ENCODE measurements around the gene COPG2.

Gene COPG2

DNA sequence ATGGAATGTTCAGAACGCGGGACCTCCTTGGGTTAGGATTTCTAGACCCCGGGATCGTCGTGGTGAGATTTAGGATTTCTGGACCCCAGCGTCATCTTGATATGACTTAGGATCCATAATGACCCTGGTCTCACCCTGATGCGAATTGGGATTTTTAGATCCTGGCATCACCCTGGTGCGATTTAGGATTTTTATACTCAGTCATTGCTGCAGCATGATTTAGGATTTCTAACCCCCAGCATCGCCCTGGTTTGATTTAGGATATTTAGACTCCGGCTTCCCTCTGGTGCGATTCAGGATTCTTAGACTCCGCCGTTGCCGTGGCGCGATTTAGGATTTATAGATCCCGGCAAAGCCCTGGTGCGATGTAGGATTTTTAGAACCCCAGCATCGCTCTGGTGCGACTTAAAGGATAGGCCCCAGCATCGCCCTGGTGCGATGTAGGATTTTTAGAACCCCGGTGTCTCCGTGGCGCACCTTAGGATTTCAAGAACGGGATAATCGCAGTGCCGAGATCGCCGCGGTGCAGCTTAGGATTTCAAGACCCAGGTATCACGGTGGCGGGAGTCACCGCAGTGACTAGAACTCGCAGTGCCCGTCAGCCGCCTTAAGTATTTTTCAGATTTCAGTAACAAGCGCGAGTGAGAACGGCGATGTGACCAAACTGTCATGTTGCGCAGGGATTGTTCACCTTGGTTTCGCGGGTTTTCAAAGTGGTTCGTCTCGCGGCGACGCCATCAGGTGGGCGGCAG is 175.8 kb downstream of the COPG2 start:
- no peak for DNase-seq

DNA sequence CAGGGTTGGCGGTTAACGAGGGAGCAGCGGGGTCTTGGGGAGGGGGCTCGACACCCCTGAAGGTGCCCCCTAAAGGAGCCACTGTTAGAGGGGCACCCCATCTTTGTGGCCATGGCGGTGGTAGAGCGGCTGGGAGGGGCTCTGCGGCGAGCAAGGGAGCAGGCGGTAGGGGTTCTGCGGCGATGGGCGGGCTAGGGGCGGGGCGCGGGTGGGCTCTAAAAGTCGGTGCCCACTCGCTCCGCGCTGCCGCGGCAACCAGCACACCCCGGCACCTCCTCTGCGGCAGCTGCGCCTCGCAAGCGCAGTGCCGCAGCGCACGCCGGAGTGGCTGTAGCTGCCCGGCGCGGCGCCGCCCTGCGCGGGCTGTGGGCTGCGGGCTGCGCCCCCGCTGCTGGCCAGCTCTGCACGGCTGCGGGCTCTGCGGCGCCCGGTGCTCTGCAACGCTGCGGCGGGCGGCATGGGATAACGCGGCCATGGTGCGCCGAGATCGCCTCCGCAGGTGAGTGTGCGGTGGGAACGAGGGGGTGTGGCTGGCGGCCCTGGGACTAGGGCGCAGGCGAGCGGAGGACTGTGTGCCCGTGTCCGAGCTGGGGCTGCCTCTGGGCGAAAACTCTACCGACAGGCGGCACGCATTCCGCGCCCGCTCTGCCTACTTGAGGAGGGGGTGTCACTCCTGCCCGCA is 176.6 kb downstream of the COPG2 start, which contains the start of gene MEST:
TSS of gene MEST (plus strand) at position 245 of the 682 bp plus-strand sequence. CDS start at position 474, 229 bp downstream.
- no peak for DNase-seq

DNA sequence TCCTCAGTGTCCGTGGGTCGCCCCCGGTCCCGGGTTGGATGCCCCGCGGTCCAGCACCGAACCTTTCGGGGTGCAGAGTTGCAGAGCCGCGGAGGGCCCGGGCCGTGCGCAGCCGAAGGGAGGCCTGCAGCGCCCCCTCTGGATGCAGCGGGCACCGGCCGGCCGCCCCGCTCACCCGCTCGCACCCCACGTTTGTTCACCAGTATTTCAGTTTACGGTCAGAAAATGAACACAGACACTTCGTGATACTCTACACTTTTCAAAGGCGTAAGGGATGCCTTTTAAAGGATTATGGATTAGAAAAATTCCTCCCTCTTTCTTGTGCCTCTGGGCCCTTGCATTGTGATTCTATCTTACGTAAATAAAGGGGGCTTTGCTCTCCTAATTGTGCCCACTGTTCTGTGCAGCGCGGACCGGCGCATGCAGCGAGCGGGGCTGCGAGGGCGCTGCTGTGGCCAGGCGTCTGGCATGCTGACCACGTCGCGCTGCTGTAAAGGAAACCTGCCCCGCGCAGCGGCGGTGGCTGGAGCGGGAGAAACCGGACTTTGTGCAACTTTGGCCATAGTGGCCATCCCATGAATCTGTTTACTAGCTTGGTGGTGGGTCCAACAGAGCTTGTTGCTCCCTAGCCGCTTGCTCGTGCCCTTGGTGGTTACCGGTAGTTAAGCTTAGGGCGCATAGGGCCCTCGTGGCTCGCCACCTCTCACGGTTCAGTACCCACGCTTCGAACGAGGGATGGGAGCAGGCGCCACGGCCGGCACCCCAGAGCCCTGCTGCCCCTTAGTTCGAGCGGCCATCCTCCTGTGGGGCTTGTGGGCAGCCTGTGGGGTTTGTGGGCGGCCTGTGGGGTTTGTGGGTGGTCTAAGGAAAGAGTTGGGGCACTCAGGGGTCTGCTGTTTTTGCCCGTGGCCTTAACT is 177.4 kb downstream of the COPG2 start:
- DNase-seq: no peak

DNA sequence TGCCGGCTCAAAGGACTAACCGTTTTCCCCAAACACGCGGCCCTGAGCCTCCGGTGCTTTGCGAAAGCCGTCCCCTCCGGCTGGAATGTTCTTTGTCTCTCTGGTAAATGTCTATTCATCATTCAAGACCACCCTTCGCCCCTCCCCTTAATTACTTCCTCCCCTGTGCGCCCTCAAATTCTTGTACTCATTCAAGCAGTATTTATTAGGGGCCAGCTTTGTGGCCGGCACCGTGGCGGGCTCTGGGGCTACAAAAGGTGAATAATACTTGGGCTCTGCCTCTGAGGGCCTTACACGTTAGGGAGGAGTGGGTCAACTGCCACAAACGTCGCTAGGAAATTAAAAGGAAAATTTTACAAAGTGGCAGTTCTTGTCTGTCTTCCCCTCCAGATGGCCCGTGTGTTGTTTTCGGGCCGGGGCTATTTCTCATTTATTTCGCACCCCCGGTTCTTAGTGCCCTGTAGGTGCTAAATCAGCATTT is 178.2 kb downstream of the COPG2 start:
- DNase-seq: no peak

DNA sequence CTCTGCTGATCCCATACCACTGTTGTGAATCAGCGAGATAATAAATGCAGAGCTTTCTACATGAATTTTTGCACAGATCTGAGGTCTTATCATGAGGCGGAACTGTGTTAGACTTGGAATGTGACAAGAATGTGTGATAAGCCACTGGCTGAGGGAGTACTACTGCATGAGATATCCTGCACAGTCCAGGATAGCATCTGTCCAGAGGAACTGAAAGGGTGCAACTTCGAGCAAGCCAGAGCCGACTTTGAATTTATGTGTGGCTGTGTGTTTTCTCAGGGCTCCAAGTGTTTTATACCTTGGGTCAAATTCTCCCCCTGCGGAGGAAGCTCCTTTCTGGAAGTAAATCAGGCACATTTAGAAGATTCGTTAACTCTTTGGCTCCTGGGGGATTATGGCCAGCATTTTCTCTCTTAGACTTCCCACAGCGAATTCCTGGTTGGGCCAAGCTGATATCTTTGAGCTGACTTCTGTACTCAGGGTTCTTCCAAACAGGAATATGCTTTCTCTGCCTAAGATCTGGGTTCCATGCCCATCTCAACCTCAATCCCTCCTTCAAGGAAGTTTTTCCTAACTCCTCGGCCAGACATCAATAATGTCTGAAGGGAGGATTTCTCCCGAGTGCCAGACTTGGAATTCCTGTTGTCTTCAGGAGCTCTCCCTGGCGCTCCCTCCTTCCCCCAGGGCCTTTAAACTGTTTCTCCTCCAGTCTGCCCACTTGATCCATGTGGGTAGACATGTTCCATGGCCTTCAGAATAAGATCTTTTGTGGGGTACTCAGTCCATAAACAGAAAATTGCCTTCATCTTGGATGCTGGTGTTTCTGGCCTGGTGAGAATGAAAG is 179.2 kb downstream of the COPG2 start:
- DNase-seq: no peak

DNA sequence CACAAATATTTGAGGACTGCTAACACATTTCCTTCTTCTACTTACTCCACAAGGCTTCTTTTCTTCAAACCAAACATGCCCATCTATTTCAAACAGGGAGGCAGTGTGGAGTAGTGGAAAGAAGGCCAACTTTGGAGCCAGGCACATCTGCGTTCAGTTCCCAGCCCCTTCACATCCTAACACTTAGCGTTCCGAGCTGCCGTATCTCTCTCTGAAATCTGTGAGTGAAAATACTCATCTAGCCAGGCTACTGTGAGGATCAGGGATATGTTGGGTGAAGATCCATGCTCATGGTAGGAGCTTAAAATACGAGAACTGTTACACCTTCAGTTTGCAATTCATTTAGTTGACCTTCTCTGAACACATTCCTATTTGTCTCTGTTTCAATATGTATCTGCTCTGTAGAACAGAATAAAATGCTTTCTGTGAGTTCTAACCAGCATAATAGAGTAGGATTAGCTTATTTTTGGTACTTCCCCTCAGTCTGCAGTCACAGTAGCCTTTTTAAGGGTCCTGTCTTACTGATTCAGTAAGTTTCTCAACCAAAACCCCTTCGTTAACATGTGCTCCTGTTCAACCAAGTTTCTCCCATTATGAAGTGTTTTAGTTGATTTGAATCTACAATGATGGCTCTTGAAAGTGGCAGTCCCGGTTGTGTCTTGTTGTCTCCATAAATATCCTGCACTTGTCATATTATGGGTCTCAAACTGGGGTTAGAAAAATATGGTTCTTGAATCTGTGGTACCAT is 180.0 kb downstream of the COPG2 start:
- no peak for DNase-seq

DNA sequence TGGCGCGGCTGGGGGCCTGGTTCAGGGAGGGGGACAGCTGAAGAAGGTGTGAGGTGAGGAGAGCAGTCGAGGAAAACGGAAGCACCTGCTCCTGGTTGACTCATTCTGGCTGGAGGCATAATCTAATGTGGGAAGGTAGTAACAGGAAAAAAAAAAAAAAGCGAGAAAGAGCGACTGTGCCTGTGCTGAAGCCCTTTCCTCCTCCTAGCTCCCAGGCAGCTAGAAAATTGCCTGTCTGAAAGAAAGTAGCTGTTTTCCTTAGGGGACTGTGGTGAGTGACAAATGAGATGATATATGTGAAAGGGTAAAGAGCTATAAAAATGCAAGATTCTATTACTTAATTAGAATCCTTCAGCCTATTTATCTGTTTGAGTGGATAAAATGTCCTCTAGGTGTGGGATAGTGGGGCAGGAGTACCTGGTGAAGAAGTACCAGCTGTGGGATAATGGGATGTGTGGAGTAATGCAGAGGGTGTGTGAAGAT is 181.6 kb downstream of the COPG2 start:
- DNase-seq: no peak

DNA sequence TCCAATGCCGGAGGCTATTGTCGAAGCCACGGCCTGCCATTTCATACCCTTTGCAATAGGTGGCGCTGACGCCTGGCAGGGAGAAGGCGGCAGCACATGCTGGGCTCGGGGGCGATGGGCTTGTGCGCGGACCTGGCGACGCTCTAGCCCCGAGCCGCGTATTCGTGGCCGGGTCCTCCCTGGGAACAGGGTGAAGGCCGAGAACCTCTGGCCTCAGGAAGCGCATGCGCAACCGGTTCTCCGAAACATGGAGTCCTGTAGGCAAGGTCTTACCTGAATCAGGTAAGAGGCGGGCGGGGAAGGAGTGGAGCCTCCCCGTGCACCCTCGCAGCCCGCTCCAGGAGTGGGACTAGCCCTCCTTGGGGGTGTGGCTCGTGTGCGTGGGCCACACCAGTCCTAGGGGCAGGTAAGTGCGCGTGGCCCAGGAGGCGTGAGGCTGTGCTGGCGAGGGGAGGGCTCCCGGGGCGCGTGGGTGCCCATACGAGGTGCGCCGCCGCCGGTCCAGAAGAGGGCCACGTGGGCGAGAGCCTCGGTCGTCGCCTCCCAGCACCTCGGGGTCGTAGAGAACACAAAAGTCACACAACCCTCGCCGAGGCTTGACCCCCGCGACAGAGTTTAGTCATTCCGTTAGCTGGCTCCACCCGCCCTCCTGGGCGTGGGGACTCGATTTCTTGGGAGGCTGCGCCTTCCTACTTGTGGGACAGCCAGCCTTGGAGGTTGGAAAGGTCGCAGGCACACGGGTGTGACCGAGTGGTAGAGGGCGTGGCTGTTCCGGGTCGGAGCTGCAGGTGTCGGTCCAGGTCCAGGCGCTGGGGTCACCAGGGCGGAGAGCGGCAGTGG is 182.2 kb downstream of the COPG2 start:
- peak; percentile 52 for DNase-seq

DNA sequence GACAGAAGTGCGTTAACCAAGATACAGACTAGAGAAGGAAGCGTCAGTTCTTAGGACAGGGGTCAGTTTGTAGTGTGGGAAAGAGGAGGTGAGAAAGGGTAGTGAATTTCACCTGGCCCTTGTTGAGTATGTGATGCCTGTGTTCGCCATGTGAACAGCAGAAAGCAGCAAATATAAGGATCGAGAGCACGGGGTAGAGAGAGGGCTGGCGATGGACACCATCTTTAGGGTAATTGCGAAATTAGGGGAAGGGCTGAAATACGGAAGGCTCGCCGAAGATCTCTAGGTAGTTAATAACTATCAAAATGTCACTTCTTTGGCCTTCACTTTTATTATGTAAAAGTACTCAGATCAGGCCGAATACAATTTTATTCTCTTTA is 182.8 kb downstream of the COPG2 start:
- DNase-seq: no peak

DNA sequence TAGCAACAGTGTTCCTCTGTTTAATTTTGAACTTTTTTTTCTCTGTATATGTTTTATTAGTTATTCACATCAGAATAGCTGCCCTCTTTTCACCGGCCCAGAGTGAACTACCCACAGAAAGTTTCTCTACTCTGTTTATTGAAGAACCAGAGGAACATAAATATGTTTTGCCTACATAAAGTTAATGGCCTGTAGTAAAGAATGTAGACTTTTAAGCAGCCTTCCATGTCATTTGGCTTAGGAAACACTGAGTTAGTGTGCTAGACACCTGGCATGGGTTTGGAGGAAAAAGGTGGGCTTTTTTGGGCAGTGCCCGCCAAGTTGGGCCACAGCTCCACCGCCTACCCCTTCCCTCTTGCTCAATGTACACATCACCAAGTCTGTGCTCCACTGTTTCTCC is 185.5 kb downstream of the COPG2 start:
- no peak for DNase-seq

DNA sequence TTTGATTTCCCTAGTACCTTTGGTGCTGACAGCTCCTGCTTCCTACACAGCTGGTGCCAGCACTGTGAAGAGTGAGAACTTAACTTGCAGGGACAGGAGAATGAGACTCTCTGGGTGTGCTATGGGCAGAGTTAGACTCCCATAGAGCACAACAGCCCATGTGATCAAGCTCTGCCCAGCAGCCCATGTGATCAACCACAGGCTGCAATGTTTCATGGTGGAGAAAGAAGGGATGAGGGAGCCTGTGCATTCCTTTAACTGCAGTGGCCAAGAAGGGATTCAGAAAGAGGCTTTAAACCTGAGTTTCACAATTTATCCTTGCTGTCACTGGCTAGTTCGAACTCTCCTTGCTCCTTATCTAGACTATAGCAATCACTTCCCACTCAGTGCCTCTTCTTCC is 186.7 kb downstream of the COPG2 start:
- DNase-seq: no peak

DNA sequence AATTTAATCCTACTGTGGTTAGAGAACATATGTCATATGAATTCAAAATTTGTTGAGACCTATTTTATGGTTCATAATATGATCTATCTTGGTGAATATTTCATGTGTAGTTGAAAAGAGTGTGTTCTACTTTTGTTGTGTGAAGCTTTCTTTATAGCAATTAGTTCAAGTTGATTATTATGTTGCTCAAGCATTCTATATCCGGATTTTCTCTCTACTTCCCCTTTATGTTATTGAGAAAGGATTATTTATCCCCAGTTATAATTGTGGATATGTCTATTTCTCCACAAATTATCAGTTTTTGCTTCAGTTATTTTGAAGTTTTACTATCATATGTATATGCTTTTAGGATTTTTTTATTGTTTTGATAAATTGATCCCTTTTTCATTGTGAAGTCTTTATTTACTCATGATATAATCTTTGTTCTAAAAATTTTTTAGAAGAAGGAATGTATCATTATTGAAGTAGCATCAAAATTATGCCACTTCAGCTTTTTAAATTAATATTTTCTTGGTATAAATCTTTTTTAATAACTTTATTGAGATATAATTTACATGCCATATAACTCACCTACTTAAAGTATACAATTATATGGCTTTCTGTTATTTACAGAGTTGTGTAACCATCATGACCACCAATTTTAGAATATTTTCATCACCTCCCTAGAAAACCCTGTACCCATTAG is 188.7 kb downstream of the COPG2 start:
- DNase-seq: no peak

DNA sequence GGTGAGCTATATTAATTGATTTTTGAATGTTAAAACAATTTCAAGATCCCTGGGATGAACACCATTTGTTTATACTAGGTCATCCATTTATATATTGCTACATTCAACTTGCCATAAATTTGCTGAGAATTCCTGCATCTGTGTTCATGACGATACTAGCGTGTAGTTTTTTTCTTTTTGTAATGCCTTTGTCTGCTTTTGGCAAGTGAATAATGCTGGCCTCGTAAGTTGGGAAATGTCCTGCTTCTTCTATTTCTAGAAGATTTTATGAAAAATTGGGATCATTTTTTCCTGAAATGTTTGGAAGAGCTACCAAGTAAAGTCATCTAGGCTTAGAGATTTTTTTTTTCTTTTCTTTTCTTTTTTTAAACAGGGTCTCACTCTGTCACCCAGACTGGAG is 189.6 kb downstream of the COPG2 start:
- DNase-seq: no peak

DNA sequence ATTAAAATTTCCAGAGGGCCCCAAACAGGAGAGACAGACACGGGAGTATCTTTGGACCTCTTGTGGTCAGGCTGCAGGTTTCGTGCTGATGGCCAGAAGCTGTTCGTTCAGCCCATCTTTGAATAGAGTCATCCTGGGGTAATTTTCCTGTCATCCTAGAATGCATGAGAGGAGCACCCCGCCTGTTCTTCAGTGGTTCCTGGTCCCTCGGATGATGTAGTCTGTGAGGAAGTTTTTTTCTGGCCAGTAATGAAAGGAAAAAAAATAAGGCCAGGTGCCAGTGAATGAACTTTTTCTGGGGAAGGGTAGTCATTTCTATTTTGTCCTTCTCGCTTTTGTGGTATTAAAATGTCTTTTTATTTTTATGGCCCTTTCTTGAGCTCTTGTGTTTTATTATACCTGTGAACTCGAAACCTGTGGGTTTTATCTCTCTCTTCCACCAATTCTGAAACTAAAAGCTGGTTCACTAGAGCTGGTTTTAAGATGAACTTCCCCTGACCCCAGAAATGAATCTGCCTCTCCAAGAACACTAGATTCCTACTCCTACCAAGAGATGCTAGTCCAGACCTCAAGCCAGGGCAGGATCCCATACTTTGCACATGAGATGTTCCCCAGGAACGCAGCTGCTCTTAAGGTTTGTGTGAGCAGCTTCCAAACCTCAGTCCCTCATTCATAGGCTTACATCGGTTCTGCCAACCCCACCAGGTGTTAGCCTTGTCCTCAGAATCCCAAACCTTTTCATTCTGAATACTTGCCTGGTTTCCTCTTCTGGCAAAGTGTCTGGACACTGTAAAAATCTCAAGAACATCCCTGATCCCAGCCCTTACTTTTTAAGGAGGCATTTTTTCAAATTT is 192.0 kb downstream of the COPG2 start:
- DNase-seq: no peak

DNA sequence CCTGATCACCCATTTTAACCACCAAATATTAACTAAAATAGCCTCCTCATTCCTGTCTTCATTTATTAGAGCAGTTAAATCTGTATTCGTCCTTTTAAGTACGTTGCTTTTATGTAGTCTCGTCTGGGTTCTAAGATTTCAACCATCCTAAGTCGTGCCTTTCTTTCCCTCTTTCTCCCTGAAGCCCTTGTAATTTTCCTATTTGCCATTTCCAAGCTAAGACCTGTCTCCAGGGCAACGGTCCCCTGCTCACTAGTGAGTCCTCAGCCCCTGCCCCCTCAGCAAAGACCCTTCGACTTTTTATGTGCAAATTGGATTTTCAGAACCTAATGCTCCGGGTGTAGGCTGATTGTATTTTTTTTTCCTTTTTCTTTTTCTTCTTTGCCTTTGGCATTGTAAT is 192.8 kb downstream of the COPG2 start:
- no peak for DNase-seq

DNA sequence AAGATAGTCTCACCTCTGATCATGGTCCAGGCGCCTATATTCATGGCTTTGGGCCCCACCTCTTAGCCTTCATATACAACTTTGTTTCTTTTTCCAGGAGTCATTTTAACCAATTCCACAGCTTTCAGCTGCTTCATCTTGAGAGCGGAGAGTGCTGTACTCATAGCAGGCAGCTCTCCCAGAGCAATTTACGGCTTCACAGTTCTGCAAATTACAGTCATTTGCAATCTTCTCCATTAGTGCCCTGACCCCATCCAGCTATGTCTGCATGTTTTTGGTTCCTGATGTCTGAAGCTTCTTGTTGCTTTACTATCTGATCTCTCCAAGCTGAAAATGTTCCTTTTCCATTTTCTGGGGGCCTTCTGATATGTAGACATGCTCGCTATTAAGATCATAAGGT is 194.7 kb downstream of the COPG2 start:
- no peak for DNase-seq

DNA sequence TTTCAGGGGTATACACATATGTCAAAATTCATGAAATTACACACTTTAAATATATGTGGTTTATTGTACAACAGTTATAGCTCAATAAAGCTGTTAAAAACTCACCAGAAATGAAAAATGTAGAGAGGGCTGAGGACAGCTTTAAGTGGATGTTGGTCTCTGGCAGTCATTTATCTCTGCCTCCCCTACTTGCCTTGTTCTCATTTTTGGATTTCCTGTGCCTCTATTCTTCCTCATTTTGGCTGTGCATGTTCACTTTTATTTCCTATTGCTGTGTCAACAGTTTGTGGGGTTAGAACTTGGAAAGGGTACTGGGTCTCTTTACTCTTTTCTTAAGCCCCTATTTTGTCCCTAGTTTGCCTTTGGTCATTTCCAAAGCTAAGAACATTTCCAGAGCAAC is 195.3 kb downstream of the COPG2 start:
- DNase-seq: no peak

DNA sequence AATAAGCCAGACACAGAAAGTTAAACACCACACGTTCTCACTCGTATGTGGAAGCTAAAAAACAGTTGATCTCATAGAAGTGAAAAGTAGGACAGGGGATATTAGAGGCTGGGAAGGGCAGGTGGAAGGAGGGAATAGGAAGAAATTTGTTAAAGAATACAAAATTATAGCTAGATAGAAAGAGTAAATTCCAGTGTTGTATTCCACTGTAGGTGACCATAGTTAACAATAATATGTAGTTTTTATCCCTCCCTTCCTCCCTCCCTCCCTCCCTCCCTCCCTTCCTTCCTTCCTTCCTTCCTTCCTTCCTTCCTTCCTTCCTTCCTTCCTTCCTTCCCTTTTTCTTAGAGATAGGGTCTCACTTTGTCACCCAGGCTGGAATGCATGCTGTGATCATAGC is 196.6 kb downstream of the COPG2 start:
- DNase-seq: no peak

DNA sequence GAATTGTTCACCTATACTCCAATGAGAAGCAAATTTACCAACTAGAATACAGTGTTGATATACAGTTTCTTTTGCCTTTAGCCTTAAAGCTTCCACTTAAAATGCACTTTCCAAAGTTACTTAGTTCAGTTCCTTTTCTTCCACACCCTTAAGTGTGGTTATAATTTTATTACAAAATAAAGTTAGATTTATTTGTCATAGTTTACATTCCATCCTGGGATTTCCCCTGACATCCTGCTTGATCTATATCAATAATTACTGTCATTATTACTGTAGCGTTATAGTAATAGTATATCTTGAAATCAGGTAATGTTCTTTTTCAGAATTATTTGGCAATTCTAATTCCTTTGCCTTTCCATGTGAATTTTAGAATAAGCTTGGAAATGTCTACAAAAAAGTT is 199.9 kb downstream of the COPG2 start:
- DNase-seq: no peak

Measured in NCI-H526 treated with DMSO at 0.1 percent for 48 hours (cell line).